Middle frontal gyrus (tissue), 1 donor: ENCODE data around the gene PCCA.
"Not testable (repeated sequence)": the region's sequence is repeated elsewhere in the genome, so short reads cannot be mapped to it uniquely, and the experiment has no call there.

Experiments
- DNase-seq: peaks from one replicate; pipeline ENCODE4 v3.0.0-alpha.2; 2015; ENCODE audit warnings: low spot score; ENCODE audit errors: extremely low spot score

Gene PCCA, protein sequence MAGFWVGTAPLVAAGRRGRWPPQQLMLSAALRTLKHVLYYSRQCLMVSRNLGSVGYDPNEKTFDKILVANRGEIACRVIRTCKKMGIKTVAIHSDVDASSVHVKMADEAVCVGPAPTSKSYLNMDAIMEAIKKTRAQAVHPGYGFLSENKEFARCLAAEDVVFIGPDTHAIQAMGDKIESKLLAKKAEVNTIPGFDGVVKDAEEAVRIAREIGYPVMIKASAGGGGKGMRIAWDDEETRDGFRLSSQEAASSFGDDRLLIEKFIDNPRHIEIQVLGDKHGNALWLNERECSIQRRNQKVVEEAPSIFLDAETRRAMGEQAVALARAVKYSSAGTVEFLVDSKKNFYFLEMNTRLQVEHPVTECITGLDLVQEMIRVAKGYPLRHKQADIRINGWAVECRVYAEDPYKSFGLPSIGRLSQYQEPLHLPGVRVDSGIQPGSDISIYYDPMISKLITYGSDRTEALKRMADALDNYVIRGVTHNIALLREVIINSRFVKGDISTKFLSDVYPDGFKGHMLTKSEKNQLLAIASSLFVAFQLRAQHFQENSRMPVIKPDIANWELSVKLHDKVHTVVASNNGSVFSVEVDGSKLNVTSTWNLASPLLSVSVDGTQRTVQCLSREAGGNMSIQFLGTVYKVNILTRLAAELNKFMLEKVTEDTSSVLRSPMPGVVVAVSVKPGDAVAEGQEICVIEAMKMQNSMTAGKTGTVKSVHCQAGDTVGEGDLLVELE

GRCh38 chr13:100088644-100089464 is at the start of gene PCCA:
TSS of gene PCCA (plus strand) at chr13:100089093. CDS start at chr13:100089121, 28 bp downstream.
- peak; percentile 81 for DNase-seq

GRCh38 chr13:100039740-100040139 is 49.2 kb upstream of the PCCA start:
- no peak for DNase-seq

GRCh38 chr13:100040196-100040595 is 48.7 kb upstream of the PCCA start:
- no peak for DNase-seq

- no peak for DNase-seq
Observed at GRCh38 chr13:100044936-100045335, 44.0 kb upstream of the PCCA start.

- DNase-seq, result no peak
Observed at GRCh38 chr13:100045355-100045754, 43.5 kb upstream of the PCCA start.

GRCh38 chr13:100051070-100051469 is 37.8 kb upstream of the PCCA start:
- no peak for DNase-seq

GRCh38 chr13:100059827-100060226 is 29.1 kb upstream of the PCCA start:
- DNase-seq, result no peak

DNA sequence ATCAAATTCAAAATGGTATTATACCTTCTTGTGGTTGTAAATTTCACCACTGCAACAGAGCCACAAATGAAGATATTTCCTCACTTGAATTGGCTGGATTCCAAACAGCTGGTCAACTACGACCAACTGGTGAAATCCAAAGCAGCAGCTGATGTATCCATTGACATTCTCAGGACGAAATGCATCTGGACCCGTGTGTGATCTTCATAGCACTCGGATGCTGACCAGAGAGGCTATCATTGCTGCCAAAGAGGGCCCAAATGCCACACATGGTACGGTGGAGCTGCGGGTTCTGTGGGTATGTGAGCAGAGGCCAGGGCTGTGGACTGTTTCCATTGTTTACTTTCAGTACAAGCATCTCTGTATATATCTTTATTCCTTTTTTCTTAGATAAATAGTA is 25.6 kb upstream of the PCCA start:
- DNase-seq, result no peak

DNA sequence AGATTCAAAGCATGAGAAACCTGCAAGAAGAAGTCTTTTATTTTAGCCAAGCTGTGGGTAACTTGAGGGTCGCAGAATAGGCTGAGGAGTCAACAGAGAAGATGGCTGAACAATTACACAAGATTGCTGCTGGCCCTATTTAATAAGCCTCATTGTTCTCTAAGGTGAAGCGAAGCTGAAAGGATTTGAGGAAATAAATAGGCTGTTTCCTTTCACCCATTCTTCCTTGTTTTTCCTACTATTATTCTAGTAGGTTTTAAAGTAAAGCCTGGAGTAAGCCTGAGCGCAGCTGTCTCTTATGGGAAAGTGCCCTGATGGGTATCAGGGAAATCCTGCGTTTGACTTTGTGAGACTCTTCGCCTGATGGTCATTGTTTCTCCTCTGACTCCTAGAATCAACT is 25.0 kb upstream of the PCCA start:
- no peak for DNase-seq

DNA sequence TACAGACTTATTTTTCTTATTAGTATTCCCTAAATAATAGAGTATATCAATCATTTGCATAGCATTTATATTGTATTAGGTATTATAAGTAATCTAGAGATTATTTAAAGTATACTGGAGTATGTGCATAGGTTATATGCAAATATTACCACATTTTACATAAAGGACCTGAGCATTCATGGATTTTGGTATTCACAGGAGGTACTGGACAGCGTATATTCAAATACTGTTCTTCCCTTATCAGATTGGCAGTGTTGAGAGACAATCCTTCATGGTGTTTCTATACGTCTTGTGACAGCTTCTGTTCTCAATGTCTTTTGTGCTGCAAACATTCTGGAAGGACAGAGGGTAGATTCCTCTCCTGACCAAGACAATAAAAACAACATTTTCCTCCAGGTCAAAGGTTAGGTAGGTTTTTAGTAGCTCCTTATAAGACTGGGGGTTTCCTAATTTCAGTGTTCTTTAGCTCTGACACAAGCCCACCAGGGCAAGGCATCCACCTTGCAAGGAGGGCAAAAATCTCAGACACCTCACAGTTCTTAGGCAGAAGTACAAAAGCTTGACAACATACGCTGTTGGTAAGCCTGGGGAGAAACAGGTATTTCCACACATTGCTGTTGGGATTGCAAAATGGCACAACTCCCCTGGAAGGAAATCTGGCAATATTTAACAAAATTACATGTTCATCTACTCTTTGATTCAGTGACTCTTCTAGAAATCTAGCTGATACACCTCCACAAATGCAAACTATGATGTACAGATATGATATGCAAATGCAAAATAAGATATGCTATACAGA is 20.6 kb upstream of the PCCA start:
- no peak for DNase-seq

DNA sequence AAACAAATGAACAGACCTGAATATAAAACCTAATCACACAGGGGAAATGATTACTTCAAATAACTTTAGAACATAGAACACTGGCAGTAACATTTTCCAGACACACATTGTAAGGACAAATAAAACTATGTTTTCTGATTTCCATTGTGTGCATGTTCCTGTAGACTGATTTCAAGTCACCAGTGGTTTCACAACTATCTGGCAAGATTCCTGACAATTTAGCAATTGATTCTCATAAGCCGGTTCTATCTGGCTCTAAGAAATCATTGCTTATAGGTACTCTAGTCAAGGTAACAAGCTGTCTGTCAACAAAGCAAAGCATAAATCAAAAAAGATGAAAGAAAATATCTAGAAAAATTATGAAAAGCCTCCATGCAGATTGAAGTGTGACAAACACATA is 19.6 kb upstream of the PCCA start:
- DNase-seq, result no peak

DNA sequence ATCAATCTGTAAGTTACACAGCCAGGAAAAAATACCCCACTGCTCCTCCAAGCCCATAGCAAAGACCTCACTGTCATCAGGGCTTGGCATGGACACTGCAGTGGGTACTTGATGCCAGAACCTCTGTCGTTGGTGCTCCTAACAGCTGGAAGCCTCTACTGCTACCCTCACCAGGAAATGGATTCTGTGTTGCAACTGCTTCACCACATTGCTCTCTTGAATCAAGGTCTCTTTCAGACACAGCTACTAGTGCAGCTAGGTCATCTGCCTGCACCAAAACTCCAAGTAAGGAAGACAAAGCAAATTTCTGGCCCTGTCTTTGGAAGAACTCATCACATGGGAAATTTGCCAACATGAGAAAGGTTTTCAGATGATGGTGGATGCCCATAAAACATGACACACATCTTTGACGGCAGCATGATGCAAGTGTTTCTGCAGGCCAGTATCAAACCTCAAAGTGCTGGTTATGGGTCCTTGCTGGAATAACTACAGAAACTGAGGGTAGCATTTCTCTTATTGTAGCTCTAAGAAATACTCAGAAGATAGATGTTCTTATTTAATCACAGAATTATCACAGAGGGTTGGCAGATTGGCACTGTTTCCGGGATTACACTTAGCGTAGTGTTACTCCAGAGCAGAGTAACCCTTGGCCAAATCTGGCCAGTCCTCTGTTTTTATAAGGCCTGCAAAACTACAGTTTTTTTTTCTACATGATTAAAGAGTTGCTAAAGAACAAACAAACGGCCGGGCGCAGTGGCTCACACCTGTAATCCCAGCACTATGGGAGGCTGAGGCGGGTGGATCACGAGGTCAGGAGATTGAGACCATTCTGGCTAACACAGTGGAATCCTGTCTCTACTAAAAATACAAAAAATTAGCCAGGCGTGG is 12.9 kb upstream of the PCCA start:
- no peak for DNase-seq

DNA sequence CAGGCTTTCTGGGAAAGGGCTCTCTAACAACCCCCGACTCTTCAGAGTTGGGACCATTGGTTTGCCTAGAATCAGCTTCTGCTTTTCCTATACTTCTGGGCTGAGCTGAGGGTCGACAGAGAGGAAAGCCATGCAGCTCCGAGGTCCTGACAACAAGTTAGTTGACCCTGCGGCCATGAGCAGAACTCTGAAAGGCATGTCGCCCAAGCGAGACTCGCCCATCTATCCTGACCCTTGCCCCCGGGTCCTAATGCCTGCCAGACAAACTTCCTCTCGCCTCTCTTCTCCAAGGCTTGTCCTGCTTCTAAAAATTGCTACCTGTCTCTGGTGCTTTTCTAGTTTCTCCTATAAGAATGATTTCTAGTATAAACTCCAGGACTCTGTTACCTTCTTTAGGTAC is 9.9 kb upstream of the PCCA start:
- DNase-seq, result not testable (repeated sequence)

DNA sequence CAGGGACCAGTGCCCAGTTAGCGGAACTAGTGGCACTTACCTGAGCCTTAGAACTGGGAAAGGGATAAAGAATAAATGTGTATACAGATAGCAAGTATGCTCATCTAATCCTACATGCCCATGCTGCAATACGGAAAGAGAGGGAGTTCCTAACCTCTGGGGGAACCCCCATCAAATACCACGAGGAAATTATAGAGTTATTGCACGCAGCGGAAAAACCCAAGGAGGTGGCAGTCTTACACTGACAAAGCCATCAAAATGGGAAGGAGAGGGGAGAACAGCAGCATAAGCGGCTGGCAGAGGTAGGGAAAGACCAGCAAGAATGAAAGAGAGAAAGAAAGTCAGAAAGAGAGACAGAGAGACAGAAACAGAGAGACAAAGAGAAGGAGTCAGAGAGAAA is 5.5 kb upstream of the PCCA start:
- DNase-seq, result not testable (repeated sequence)

DNA sequence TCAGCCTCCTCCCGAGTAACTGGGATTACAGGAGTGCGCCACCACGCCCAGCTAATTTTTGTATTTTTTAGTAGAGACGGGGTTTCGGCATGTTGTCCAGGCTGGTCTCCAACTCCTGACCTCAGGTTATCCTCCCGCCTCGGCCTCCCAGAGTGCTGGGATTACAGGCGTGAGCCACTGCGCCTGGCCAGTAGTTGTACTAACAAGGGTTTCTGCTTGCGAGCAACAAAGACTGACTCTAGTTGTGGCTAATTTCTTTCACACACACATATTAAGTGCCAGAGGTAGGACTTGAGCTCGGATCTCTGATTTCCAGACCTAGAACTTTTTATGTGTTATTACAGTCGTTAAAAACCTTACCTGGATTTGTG is 635 bp upstream of the PCCA start:
- DNase-seq, result no peak

- DNase-seq, result no peak
Observed at GRCh38 chr13:100089465-100090032, 656 bp downstream of the PCCA start.

DNA sequence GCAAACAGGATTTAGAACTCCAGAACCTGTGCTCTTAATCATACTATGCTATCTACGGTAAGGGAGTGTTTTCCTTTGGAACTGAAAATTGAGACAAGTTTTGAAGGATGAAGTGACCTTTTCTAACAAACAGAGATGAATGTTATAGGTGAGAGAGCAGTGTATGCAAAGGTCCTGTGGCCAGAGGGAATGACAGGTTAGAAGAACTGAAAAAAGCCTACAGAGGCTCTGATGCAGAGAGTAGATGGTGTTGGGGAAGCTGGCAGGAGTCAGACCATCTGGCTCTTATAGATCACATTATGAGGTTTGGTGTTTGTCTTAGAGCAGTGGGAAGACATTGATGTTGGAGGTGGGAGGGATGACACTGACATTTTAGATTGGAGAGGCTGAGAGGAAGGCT is 2.0 kb downstream of the PCCA start:
- no peak for DNase-seq

- DNase-seq, result no peak
Observed at GRCh38 chr13:100091391-100091790, 2.5 kb downstream of the PCCA start.

- not testable (repeated sequence) for DNase-seq
Observed at GRCh38 chr13:100092273-100092672, 3.4 kb downstream of the PCCA start.

DNA sequence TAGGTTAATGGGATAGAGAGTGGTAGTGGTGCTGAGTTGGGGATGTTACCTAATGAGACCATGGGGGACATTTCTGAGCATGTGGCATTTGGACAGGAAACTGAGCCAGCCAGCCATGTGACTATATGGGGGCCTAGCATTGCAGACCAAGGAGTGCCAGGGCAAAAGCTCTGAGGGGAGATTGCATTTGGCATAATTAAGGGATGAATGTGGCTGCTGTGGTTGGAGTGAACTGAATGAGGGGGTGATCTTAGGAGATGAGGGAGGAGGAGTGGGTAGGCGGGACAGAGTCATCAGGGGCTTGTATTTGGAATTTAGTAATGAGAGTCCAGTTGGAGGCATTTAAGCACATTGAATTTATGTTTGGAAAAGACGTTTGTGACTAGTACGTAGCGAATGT is 6.6 kb downstream of the PCCA start:
- no peak for DNase-seq
